HEK293 (cell line): ENCODE data around the gene OCA2.

Experiments used
- MYNN ChIP-seq: fragments of 450-650 bp; formaldehyde crosslinking; IDR thresholded peaks from 2 replicates; pipeline ENCODE4 v1.5.1; 2016; ENCODE audit warnings: missing biosample characterization, missing genetic modification characterization, borderline replicate concordance
- SCRT2 ChIP-seq: fragments of 450-650 bp; formaldehyde crosslinking; IDR thresholded peaks from 2 replicates; pipeline ENCODE4 v1.5.1; 2016; ENCODE audit warnings: missing biosample characterization, missing genetic modification characterization
- SETDB1 ChIP-seq: IDR thresholded peaks from one replicate; pipeline ENCODE4 v1.6.1; 2017; ENCODE audit warnings: mild to moderate bottlenecking, low read length, moderate library complexity, mixed read lengths; ENCODE audit not compliant: insufficient read length
- SP2 ChIP-seq: fragments of 450-650 bp; formaldehyde crosslinking; IDR thresholded peaks from 2 replicates; pipeline ENCODE4 v1.5.1; 2016; ENCODE audit warnings: missing biosample characterization, missing genetic modification characterization
- ZNF10 ChIP-seq: fragments of 450-650 bp; formaldehyde crosslinking; IDR thresholded peaks from 2 replicates; pipeline ENCODE4 v1.5.1; 2017; ENCODE audit warnings: missing biosample characterization, missing genetic modification characterization
- ZNF473 ChIP-seq: fragments of 450-650 bp; formaldehyde crosslinking; IDR thresholded peaks from 2 replicates; pipeline ENCODE4 v1.5.1; 2017; ENCODE audit warnings: missing biosample characterization, missing genetic modification characterization
- ZNF514 ChIP-seq: fragments of 450-650 bp; formaldehyde crosslinking; IDR thresholded peaks from 2 replicates; pipeline ENCODE4 v1.5.1; 2016; ENCODE audit warnings: missing biosample characterization, missing genetic modification characterization
- ZNF624 ChIP-seq: fragments of 450-650 bp; formaldehyde crosslinking; IDR thresholded peaks from 2 replicates; pipeline ENCODE4 v1.5.1; 2017; ENCODE audit warnings: missing biosample characterization, missing genetic modification characterization
- ZNF747 ChIP-seq: fragments of 450-650 bp; formaldehyde crosslinking; IDR thresholded peaks from 2 replicates; pipeline ENCODE4 v1.5.1; 2016; ENCODE audit warnings: missing biosample characterization, missing genetic modification characterization
- ZNF785 ChIP-seq: fragments of 450-650 bp; formaldehyde crosslinking; IDR thresholded peaks from 2 replicates; pipeline ENCODE4 v1.5.1; 2016; ENCODE audit warnings: missing biosample characterization, missing genetic modification characterization
- TF ChIP-seq, protein P1 (sequence below): fragments of 450-650 bp; formaldehyde crosslinking; IDR thresholded peaks from 2 replicates; pipeline ENCODE4 v1.5.1; 2016; ENCODE audit warnings: missing biosample characterization, missing genetic modification characterization
- TF ChIP-seq, protein P2 (sequence below): fragments of 450-650 bp; formaldehyde crosslinking; IDR thresholded peaks from 2 replicates; pipeline ENCODE4 v1.5.1; 2016; ENCODE audit warnings: missing biosample characterization, missing genetic modification characterization
- TF ChIP-seq, protein P3 (sequence below): fragments of 450-650 bp; formaldehyde crosslinking; IDR thresholded peaks from 2 replicates; pipeline ENCODE4 v1.5.1; 2016; ENCODE audit warnings: missing biosample characterization, missing genetic modification characterization

DNA sequence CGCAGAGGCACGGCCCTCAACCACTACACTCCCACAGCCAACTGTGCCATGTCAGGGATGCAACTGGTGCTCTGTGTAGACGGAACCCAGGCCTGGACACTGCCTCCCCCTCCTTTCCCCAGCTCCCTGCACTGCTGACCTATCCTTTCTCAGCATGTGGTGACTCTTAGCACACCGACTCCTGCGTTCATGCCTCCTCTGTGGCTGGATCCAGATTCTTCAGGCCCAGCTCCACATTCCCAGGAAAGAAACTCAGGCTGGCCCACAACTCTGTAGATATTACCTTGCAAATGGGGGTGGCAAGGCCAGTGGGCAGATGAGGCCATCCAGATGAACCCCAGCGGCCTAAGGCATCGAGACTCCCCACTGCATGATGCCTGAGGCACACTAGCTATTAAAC lies 272.7 kb downstream of the OCA2 start:
- TF ChIP-seq ZNF624 (tag by site-specific recombination) (no peak), ZNF473 (tag by site-specific recombination) (no peak), MYNN (no peak), SCRT2 (no peak), SETDB1 (no peak), ZNF514 (no peak), SP2 (no peak), ZNF10 (no peak), ZNF747 (tag by site-specific recombination) (no peak), ZNF785 (tag by site-specific recombination) (no peak)
- TF ChIP-seq, protein P1, sequence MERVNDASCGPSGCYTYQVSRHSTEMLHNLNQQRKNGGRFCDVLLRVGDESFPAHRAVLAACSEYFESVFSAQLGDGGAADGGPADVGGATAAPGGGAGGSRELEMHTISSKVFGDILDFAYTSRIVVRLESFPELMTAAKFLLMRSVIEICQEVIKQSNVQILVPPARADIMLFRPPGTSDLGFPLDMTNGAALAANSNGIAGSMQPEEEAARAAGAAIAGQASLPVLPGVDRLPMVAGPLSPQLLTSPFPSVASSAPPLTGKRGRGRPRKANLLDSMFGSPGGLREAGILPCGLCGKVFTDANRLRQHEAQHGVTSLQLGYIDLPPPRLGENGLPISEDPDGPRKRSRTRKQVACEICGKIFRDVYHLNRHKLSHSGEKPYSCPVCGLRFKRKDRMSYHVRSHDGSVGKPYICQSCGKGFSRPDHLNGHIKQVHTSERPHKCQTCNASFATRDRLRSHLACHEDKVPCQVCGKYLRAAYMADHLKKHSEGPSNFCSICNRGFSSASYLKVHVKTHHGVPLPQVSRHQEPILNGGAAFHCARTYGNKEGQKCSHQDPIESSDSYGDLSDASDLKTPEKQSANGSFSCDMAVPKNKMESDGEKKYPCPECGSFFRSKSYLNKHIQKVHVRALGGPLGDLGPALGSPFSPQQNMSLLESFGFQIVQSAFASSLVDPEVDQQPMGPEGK (tag by site-specific recombination), result no peak
- TF ChIP-seq, protein P2, sequence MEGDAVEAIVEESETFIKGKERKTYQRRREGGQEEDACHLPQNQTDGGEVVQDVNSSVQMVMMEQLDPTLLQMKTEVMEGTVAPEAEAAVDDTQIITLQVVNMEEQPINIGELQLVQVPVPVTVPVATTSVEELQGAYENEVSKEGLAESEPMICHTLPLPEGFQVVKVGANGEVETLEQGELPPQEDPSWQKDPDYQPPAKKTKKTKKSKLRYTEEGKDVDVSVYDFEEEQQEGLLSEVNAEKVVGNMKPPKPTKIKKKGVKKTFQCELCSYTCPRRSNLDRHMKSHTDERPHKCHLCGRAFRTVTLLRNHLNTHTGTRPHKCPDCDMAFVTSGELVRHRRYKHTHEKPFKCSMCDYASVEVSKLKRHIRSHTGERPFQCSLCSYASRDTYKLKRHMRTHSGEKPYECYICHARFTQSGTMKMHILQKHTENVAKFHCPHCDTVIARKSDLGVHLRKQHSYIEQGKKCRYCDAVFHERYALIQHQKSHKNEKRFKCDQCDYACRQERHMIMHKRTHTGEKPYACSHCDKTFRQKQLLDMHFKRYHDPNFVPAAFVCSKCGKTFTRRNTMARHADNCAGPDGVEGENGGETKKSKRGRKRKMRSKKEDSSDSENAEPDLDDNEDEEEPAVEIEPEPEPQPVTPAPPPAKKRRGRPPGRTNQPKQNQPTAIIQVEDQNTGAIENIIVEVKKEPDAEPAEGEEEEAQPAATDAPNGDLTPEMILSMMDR, result no peak
- TF ChIP-seq, protein P3, sequence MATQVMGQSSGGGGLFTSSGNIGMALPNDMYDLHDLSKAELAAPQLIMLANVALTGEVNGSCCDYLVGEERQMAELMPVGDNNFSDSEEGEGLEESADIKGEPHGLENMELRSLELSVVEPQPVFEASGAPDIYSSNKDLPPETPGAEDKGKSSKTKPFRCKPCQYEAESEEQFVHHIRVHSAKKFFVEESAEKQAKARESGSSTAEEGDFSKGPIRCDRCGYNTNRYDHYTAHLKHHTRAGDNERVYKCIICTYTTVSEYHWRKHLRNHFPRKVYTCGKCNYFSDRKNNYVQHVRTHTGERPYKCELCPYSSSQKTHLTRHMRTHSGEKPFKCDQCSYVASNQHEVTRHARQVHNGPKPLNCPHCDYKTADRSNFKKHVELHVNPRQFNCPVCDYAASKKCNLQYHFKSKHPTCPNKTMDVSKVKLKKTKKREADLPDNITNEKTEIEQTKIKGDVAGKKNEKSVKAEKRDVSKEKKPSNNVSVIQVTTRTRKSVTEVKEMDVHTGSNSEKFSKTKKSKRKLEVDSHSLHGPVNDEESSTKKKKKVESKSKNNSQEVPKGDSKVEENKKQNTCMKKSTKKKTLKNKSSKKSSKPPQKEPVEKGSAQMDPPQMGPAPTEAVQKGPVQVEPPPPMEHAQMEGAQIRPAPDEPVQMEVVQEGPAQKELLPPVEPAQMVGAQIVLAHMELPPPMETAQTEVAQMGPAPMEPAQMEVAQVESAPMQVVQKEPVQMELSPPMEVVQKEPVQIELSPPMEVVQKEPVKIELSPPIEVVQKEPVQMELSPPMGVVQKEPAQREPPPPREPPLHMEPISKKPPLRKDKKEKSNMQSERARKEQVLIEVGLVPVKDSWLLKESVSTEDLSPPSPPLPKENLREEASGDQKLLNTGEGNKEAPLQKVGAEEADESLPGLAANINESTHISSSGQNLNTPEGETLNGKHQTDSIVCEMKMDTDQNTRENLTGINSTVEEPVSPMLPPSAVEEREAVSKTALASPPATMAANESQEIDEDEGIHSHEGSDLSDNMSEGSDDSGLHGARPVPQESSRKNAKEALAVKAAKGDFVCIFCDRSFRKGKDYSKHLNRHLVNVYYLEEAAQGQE, result no peak
